HG02970 (cell line): Measurements from ENCODE around the gene DDIAS.
"Not testable (repeated sequence)": the region's sequence is repeated elsewhere in the genome, so short reads cannot be mapped to it uniquely, and the experiment has no call there.

Experiments used
- ATAC-seq: cut with Tn5 transposase; IDR thresholded peaks from one replicate; pipeline ENCODE4 v1.9.1; 2021; ENCODE audit warnings: mild to moderate bottlenecking, moderate library complexity, moderate number of reproducible peaks; ENCODE audit not compliant: unreplicated experiment, low FRiP score

DDIAS gene

GRCh38 chr11:82889133-82890001 lies 12.2 kb upstream of the DDIAS start:
- ATAC-seq, result no peak

GRCh38 chr11:82890002-82890341 lies 11.6 kb upstream of the DDIAS start:
- no peak for ATAC-seq

GRCh38 chr11:82890936-82891335 lies 10.6 kb upstream of the DDIAS start:
- no peak for ATAC-seq

GRCh38 chr11:82892611-82893169 lies 8.8 kb upstream of the DDIAS start:
- no peak for ATAC-seq

- ATAC-seq, result no peak
Observed at GRCh38 chr11:82895437-82896091, 6.0 kb upstream of the DDIAS start.

GRCh38 chr11:82896183-82896582 lies 5.4 kb upstream of the DDIAS start:
- no peak for ATAC-seq

GRCh38 chr11:82898241-82898640 lies 3.3 kb upstream of the DDIAS start:
- no peak for ATAC-seq

GRCh38 chr11:82899186-82899820 lies 2.2 kb upstream of the DDIAS start:
- no peak for ATAC-seq

GRCh38 chr11:82899957-82900276 lies 1.6 kb upstream of the DDIAS start:
- no peak for ATAC-seq

GRCh38 chr11:82900277-82901164 lies 1.0 kb upstream of the DDIAS start, which contains the start of gene PRCP:
TSS of gene PRCP (minus strand) at chr11:82900430. CDS start at chr11:82900402, 28 bp downstream.
- ATAC-seq, result peak; percentile 81

GRCh38 chr11:82901922-82902485 lies 468 bp downstream of the DDIAS start:
- ATAC-seq, result no peak

GRCh38 chr11:82902880-82903279 lies 1.3 kb downstream of the DDIAS start:
- ATAC-seq, result no peak

GRCh38 chr11:82903843-82904586 lies 2.5 kb downstream of the DDIAS start:
- ATAC-seq, result no peak

- ATAC-seq, result no peak
Observed at GRCh38 chr11:82906236-82906635, 4.7 kb downstream of the DDIAS start.

- no peak for ATAC-seq
Observed at GRCh38 chr11:82906931-82907330, 5.4 kb downstream of the DDIAS start.

- no peak for ATAC-seq
Observed at GRCh38 chr11:82907371-82907770, 5.8 kb downstream of the DDIAS start.

- no peak for ATAC-seq
Observed at GRCh38 chr11:82908311-82908710, 6.8 kb downstream of the DDIAS start.

- ATAC-seq, result no peak
Observed at GRCh38 chr11:82909015-82909640, 7.6 kb downstream of the DDIAS start.

- not testable (repeated sequence) for ATAC-seq
Observed at GRCh38 chr11:82919786-82920185, 18.2 kb downstream of the DDIAS start.
